Measurements from ENCODE around the gene RORC. TPM values are rescaled to one million over a fixed set of nuclear protein-coding genes. Genes with fewer than 3 reads are reported as not detected.

Gene RORC
- total RNA-seq, 1 donor = not detected

DNA sequence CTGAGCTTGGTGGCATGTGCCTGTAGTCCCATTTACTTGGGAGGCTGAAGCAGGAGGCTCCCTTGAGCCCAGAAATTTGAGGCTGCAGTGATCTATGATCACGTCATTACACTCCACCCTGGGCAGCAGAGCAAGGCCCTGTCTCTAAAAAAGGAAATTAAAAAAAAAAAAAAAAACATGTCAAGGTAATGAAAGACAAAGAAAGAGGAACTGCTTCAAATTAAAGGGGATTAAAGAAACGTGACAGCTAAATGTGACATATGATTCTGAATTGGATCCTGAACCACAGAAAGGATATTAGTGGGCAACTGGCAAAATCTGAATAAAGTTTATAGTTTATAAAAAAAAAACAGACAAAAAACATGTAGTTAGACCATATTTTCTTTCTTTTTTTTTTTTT, 11.8 kb upstream of the RORC start:
- H3K27me3 ChIP-seq (ENCODE audit: insufficient read depth, low read length) = peaks cover 34% of the 10 kb centered on the region

DNA sequence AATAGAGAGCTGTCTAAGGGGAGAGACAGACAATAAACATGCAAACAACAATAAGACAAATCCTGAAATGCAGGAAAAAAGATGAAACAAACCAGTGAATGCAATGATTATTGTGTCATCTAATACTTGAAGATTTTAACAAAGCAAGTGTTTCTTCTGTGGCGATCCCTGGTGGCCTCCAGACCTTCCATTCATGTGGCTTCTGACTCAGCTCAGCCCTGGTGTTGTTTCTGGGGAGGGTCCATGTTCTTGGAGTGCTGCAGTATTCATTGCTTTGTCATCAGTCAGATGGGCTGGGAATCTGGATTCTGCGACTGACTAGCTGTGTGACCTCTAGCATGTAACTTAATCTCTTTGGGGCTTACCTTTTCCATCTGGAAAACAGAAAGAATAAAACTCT, 9.5 kb upstream of the RORC start:
- Histone ChIP-seq H3K4me3 (ENCODE audit: insufficient read depth, low read length) (no peak overlapping the region), H3K4me2 (ENCODE audit: insufficient read depth, low read length) (peak overlapping the region; percentile 6), H2AFZ (ENCODE audit: low read length) (no peak overlapping the region), H3K36me3 (ENCODE audit: insufficient read depth, low read length) (no peaks in the 10 kb centered on the region), H3K27ac (ENCODE audit: low read depth, low read length) (no peak overlapping the region), H3K79me2 (ENCODE audit: insufficient read depth, low read length) (no peaks in the 10 kb centered on the region), H3K4me1 (ENCODE audit: insufficient read depth, low read length) (peaks cover 29% of the 10 kb centered on the region), H3K27me3 (ENCODE audit: insufficient read depth, low read length) (peaks cover 48% of the 10 kb centered on the region), H4K20me1 (ENCODE audit: insufficient read depth, low read length) (peaks cover 3% of the 10 kb centered on the region), H3K9me3 (ENCODE audit: low read depth, low read length) (no peaks in the 10 kb centered on the region)
- peak; percentile 98 for DNase-seq (ENCODE audit: insufficient read length, low spot score, missing footprints)
- TF ChIP-seq, protein P1, sequence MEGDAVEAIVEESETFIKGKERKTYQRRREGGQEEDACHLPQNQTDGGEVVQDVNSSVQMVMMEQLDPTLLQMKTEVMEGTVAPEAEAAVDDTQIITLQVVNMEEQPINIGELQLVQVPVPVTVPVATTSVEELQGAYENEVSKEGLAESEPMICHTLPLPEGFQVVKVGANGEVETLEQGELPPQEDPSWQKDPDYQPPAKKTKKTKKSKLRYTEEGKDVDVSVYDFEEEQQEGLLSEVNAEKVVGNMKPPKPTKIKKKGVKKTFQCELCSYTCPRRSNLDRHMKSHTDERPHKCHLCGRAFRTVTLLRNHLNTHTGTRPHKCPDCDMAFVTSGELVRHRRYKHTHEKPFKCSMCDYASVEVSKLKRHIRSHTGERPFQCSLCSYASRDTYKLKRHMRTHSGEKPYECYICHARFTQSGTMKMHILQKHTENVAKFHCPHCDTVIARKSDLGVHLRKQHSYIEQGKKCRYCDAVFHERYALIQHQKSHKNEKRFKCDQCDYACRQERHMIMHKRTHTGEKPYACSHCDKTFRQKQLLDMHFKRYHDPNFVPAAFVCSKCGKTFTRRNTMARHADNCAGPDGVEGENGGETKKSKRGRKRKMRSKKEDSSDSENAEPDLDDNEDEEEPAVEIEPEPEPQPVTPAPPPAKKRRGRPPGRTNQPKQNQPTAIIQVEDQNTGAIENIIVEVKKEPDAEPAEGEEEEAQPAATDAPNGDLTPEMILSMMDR (IDR thresholded peaks at IDR 0.05; ENCODE audit: extremely low read depth, low read depth, low read length) = no peak

More for the DNA sequence above, 11.8 kb upstream of the RORC start:
- Histone ChIP-seq H3K79me2 (ENCODE audit: insufficient read depth, low read length) (no peaks in the 10 kb centered on the region), H3K4me2 (ENCODE audit: insufficient read depth, low read length) (no peak overlapping the region), H2AFZ (ENCODE audit: low read length) (no peak overlapping the region), H3K4me1 (ENCODE audit: insufficient read depth, low read length) (peaks cover 35% of the 10 kb centered on the region), H3K36me3 (ENCODE audit: insufficient read depth, low read length) (no peaks in the 10 kb centered on the region), H4K20me1 (ENCODE audit: insufficient read depth, low read length) (peaks cover 3% of the 10 kb centered on the region), H3K4me3 (ENCODE audit: insufficient read depth, low read length) (no peak overlapping the region), H3K27ac (ENCODE audit: low read depth, low read length) (no peak overlapping the region), H3K9me3 (ENCODE audit: low read depth, low read length) (no peaks in the 10 kb centered on the region)
- TF ChIP-seq, protein P1 (IDR thresholded peaks at IDR 0.05; ENCODE audit: extremely low read depth, low read depth, low read length) = no peak
- no peak for DNase-seq (ENCODE audit: insufficient read length, low spot score, missing footprints)

DNA sequence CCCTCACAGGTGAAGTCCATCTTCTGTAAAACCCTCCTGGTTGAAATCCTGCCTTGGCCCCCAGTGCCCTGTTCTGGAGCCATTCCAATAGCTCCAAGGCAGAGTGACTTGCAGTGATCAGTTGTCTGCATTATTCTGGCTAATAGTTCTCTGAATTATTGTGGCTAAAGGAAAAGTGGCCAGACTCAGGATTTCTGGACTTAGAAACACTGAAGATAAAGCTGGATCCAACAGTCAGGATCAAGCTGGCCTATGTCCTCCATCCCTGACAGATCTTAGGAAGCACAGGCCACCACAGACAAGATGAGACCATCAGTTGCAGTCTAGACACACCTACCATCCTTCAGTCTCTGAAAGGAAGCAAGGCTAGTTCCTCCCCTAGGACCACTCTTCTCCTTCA, 8.8 kb upstream of the RORC start:
- H3K27ac ChIP-seq (ENCODE audit: low read depth, low read length) = no peak overlapping the region
- H3K4me1 ChIP-seq (ENCODE audit: insufficient read depth, low read length) = peaks cover 26% of the 10 kb centered on the region
- H4K20me1 ChIP-seq (ENCODE audit: insufficient read depth, low read length) = peaks cover 3% of the 10 kb centered on the region
- no peaks in the 10 kb centered on the region for H3K36me3 ChIP-seq (ENCODE audit: insufficient read depth, low read length)
- DNase-seq (ENCODE audit: insufficient read length, low spot score, missing footprints) = peak; percentile 90
- H3K79me2 ChIP-seq (ENCODE audit: insufficient read depth, low read length) = no peaks in the 10 kb centered on the region
- TF ChIP-seq, protein P1 (IDR thresholded peaks at IDR 0.05; ENCODE audit: extremely low read depth, low read depth, low read length) = no peak
- H2AFZ ChIP-seq (ENCODE audit: low read length) = no peak overlapping the region
- no peak overlapping the region for H3K4me3 ChIP-seq (ENCODE audit: insufficient read depth, low read length)
- H3K27me3 ChIP-seq (ENCODE audit: insufficient read depth, low read length) = peaks cover 54% of the 10 kb centered on the region
- H3K9me3 ChIP-seq (ENCODE audit: low read depth, low read length) = no peaks in the 10 kb centered on the region
- H3K4me2 ChIP-seq (ENCODE audit: insufficient read depth, low read length) = peak overlapping the region; percentile 68

DNA sequence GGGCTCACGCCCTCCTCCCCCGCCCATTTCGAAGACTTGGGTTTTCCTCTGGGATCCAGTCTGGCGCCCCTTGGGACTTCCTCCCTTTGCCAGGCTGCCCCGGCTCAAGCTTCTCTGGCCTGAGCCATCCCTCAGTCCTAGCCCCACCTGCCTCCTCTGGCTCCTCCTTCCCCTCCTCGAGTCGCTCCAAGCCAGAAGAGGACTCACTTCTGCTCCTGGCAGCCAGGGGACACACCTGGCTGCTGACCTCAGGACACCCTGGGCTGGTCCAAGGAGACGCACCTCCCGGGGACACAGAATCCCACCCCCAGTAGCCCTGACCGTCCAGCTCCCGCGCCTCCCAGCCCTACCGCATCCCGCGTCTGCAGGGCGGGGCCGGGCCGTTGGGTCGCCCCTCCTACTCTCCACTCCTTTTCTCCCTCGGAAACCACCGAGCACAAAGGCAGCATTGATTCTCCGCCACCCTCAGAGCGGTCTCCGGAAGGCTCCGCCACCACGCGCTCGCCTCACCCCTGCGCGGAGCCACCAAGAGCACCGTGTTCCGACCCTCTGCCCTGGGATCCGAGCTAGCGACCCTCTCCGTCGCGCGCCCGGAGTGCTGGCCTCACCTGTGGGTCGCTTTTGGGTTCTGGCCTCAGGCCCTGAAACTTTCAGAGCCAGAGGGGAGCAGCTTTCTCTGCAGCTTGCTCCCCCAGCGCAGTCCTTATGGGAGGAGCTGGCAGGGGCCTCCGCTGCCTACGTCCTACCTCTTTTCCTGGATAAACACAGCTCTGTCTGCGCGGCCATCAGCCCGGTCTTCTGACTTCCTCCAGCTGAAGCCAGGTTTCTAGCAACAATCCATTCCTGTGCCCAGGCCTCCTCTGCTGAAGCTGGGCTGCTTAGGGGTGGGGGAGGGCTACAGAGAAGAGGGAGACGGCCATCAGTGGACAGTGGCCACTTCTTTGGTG, 8.1 kb upstream of the RORC start, which contains the start of gene C2CD4D:
Gene C2CD4D (minus strand): TSS at position 364 of the 947 bp plus-strand sequence. CDS start 831 bp downstream, outside the sequence.
- peaks cover 26% of the 10 kb centered on the region for H3K4me1 ChIP-seq (ENCODE audit: insufficient read depth, low read length)
- peak within 1 kb of the TSS; percentile 75 for H2AFZ ChIP-seq (ENCODE audit: low read length)
- peak within 1 kb of the TSS; percentile 68 for H3K4me2 ChIP-seq (ENCODE audit: insufficient read depth, low read length)
- no peaks in the 10 kb centered on the region for H3K79me2 ChIP-seq (ENCODE audit: insufficient read depth, low read length)
- H4K20me1 ChIP-seq (ENCODE audit: insufficient read depth, low read length) = peaks cover 3% of the 10 kb centered on the region
- peak within 1 kb of the TSS; percentile 56 for H3K4me3 ChIP-seq (ENCODE audit: insufficient read depth, low read length)
- peaks cover 54% of the 10 kb centered on the region for H3K27me3 ChIP-seq (ENCODE audit: insufficient read depth, low read length)
- H3K27ac ChIP-seq (ENCODE audit: low read depth, low read length) = no peak within 1 kb of the TSS
- no peaks in the 10 kb centered on the region for H3K36me3 ChIP-seq (ENCODE audit: insufficient read depth, low read length)
- TF ChIP-seq, protein P1 (IDR thresholded peaks at IDR 0.05; ENCODE audit: extremely low read depth, low read depth, low read length) = no peak
- DNase-seq (ENCODE audit: insufficient read length, low spot score, missing footprints) = peak; percentile 90
- no peaks in the 10 kb centered on the region for H3K9me3 ChIP-seq (ENCODE audit: low read depth, low read length)

All from osteoblast (primary cell).